Breast epithelium (tissue), 3 donors: ENCODE results near the gene VPS13C.

Experiments used
- POLR2A ChIP-seq: fragments of 450-650 bp; IDR thresholded peaks from one replicate; pipeline ENCODE4 v1.6.1; 2016; ENCODE audit warnings: antibody characterized with exemption, mild to moderate bottlenecking, moderate library complexity
- POLR2AphosphoS5 ChIP-seq, 3 donors: sonication (generic); formaldehyde crosslinking; IDR thresholded peaks; one replicate each; pipeline ENCODE4 v1.6.1; 2017; ENCODE audit warnings: antibody characterized with exemption in 3 of 3
- TF ChIP-seq, protein P1 (sequence below), 3 donors: fragments of 450-650 bp; IDR thresholded peaks; one replicate each; pipeline ENCODE4 v1.5.1; 2016 to 2017; ENCODE audit warnings: antibody characterized with exemption in 3 of 3, mild to moderate bottlenecking in 3 of 3, moderate library complexity in 3 of 3

DNA sequence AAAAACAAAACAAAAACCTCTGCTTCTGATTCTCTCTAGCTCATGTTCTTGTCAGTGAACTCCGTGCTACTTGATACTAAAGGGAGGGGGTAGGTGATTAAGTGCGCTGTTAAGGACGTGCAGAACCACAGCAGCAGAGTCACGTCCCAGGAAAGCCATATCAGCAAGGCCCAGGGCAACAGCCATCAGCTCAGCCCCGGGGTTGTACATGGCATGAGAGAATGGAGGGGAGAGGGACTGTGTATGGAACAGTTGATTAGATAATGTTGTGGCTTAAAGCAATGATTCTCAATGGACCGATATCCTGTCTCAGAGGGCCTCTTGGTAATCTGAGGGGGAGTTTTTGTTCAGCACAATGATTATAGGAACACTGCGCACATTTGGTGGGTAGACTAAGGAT, 34.1 kb upstream of the VPS13C start:
- TF ChIP-seq, protein P1, sequence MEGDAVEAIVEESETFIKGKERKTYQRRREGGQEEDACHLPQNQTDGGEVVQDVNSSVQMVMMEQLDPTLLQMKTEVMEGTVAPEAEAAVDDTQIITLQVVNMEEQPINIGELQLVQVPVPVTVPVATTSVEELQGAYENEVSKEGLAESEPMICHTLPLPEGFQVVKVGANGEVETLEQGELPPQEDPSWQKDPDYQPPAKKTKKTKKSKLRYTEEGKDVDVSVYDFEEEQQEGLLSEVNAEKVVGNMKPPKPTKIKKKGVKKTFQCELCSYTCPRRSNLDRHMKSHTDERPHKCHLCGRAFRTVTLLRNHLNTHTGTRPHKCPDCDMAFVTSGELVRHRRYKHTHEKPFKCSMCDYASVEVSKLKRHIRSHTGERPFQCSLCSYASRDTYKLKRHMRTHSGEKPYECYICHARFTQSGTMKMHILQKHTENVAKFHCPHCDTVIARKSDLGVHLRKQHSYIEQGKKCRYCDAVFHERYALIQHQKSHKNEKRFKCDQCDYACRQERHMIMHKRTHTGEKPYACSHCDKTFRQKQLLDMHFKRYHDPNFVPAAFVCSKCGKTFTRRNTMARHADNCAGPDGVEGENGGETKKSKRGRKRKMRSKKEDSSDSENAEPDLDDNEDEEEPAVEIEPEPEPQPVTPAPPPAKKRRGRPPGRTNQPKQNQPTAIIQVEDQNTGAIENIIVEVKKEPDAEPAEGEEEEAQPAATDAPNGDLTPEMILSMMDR (IDR thresholded peaks at IDR 0.05), result no peak
- TF ChIP-seq POLR2A (no peak), POLR2AphosphoS5 (IDR thresholded peaks at IDR 0.05) (no peak)
